Esophagus muscularis mucosa (tissue), 4 donors: Measurements from ENCODE around the gene MSI2. TPM values are rescaled to one million over a fixed set of nuclear protein-coding genes. Genes with fewer than 3 reads are reported as not detected.
A peak's percentile ranks its signal among the peaks of the same experiment; 100 is the strongest.

Source experiments
- DNase-seq: peaks from one replicate; pipeline ENCODE4 v3.0.0-alpha.2; 2017; ENCODE audit errors: extremely low spot score
- H3K27ac ChIP-seq, 4 donors: fragments of 200-600 bp; sonication (generic); replicated peaks in 1 of 4; 1 replicate in 3 of 4; 2 replicates in 1 of 4; pipeline ENCODE4 v1.5.1; 2016 to 2019; ENCODE audit warnings: mild to moderate bottlenecking in 1 of 4
- H3K27me3 ChIP-seq, 4 donors: fragments of 200-600 bp; sonication (generic); one replicate each; pipeline versions ENCODE4 v1.5.1 to v1.6.0; 2016 to 2019
- H3K36me3 ChIP-seq, 4 donors: fragments of 200-600 bp; sonication (generic); one replicate each; pipeline ENCODE4 v1.5.1; 2016 to 2019
- H3K4me1 ChIP-seq, 4 donors: fragments of 200-600 bp; sonication (generic); one replicate each; pipeline ENCODE4 v1.5.1; 2016 to 2019
- H3K4me3 ChIP-seq, 4 donors: fragments of 200-600 bp; sonication (generic); 1 replicate in 2 of 4; 2 replicates in 2 of 4; pipeline ENCODE4 v1.5.1; 2016 to 2019; ENCODE audit warnings: mild to moderate bottlenecking in 4 of 4, moderate library complexity in 1 of 4
- H3K9me3 ChIP-seq, 4 donors: fragments of 200-600 bp; sonication (generic); 1 replicate in 3 of 4; 2 replicates in 1 of 4; pipeline ENCODE4 v1.5.1; 2016 to 2019
- CTCF ChIP-seq, 3 experiments: fragments of 200-600 bp in 2 of 3; fragments of 450-650 bp in 1 of 3; sonication (generic) in 2 of 3; IDR thresholded peaks; one replicate each; pipeline ENCODE4 v1.5.1; 2017 to 2019; ENCODE audit warnings: antibody characterized with exemption in 3 of 3, mild to moderate bottlenecking in 2 of 3, moderate library complexity in 1 of 3
- EP300 ChIP-seq: sonication (generic); formaldehyde crosslinking; IDR thresholded peaks from one replicate; pipeline ENCODE4 v1.6.1; 2017; ENCODE audit warnings: antibody characterized with exemption
- POLR2A ChIP-seq: fragments of 450-650 bp; IDR thresholded peaks from one replicate; pipeline ENCODE4 v1.6.1; 2017; ENCODE audit warnings: antibody characterized with exemption, moderate library complexity, mild to moderate bottlenecking, low read depth
- POLR2AphosphoS5 ChIP-seq, 2 donors: sonication (generic); formaldehyde crosslinking; IDR thresholded peaks; one replicate each; pipeline ENCODE4 v1.6.1; 2017; ENCODE audit warnings: antibody characterized with exemption in 2 of 2
- WGBS: methylation state at CpG from one replicate; pipeline ENCODE4 v1.1.5; 2018; 5-methylcytosine and 5-hydroxymethylcytosine counted together
- intact Hi-C: fragments of 100-400 bp; cut with DNase I; formaldehyde crosslinking; loops from one replicate; pipeline ENCODE4 v1.15.1; 2023
- total RNA-seq, 4 donors: library from RNA; depleted of rRNA; stranded (reverse); fragments of >200 nt; gene quantifications; one replicate each; pipeline versions ENCODE4 v1.1.0 to v1.2.1, GENCODE V29; 2016

Gene MSI2
- total RNA-seq, 4 donors from 2014 or later, result 28.8 to 39.0 (median 29.6) TPM

- no peak for DNase-seq
- intact Hi-C loops, result no loop called here
- TF ChIP-seq POLR2AphosphoS5 (IDR thresholded peaks at IDR 0.05) (no peak), CTCF (IDR thresholded peaks at IDR 0.05) (no peak), EP300 (no peak), POLR2A (no peak)
- peaks cover 0 to under 1% (median 0%) of the 10 kb centered on the region in 4 donors for H3K9me3 ChIP-seq
- H3K27me3 ChIP-seq, result no peaks in the 10 kb centered on the region
- peaks cover 12 to 28% (median 26%) of the 10 kb centered on the region in 4 donors for H3K4me1 ChIP-seq
- peak overlapping the region; percentile 99 for H3K27ac ChIP-seq
- peak overlapping the region; percentile 94 to 97 (median 96) for H3K4me3 ChIP-seq
- no peaks in the 10 kb centered on the region for H3K36me3 ChIP-seq
- WGBS, result 32% methylated on average over 16 of the region's 16 CpGs
These were observed 1.0 kb upstream of the MSI2 start for GRCh38 chr17:57255182-57255775.

GRCh38 chr17:57256708-57257112 lies 387 bp downstream of the MSI2 start:
- H3K27ac ChIP-seq, result peak overlapping the region; percentile 99
- H3K27me3 ChIP-seq, result no peaks in the 10 kb centered on the region
- no peak for DNase-seq
- H3K4me3 ChIP-seq, result peak overlapping the region; percentile 94 to 97 (median 96)
- H3K4me1 ChIP-seq, result peaks cover 15 to 28% (median 28%) of the 10 kb centered on the region in 4 donors
- no peaks in the 10 kb centered on the region for H3K9me3 ChIP-seq
- TF ChIP-seq POLR2A (no peak), EP300 (no peak), CTCF (IDR thresholded peaks at IDR 0.05) (no peak), POLR2AphosphoS5 (IDR thresholded peaks at IDR 0.05) (no peak)
- H3K36me3 ChIP-seq, result peaks cover 0 to 2% (median 0%) of the 10 kb centered on the region in 4 donors
- intact Hi-C loops, result no loop called here
- WGBS, result 0% methylated on average over 11 of the region's 36 CpGs

GRCh38 chr17:57257195-57257894 lies 1.0 kb downstream of the MSI2 start:
- Histone ChIP-seq H3K36me3 (peaks cover 0 to 8% (median 4%) of the 10 kb centered on the region in 4 donors), H3K27me3 (no peaks in the 10 kb centered on the region), H3K4me1 (peaks cover 15 to 28% (median 28%) of the 10 kb centered on the region in 4 donors), H3K9me3 (no peaks in the 10 kb centered on the region), H3K4me3 (peak overlapping the region; percentile 94 to 97 (median 96)), H3K27ac (peak overlapping the region; percentile 99)
- no peak for TF ChIP-seq CTCF (IDR thresholded peaks at IDR 0.05)
- no peak for TF ChIP-seq EP300
- TF ChIP-seq POLR2A, result no peak
- no peak for TF ChIP-seq POLR2AphosphoS5 (IDR thresholded peaks at IDR 0.05)
- WGBS, result 1% methylated on average over 19 of the region's 19 CpGs
- intact Hi-C loops, result no loop called here
- no peak for DNase-seq

- 18% methylated on average over 20 of the region's 20 CpGs for WGBS
- peaks cover 15 to 28% (median 28%) of the 10 kb centered on the region in 4 donors for H3K4me1 ChIP-seq
- H3K4me3 ChIP-seq, result peak overlapping the region; percentile 94 to 97 (median 96)
- intact Hi-C loops, result no loop called here
- H3K36me3 ChIP-seq, result peaks cover 0 to 17% (median 12%) of the 10 kb centered on the region in 4 donors
- TF ChIP-seq EP300, result no peak
- no peak for TF ChIP-seq POLR2A
- no peak for TF ChIP-seq CTCF (IDR thresholded peaks at IDR 0.05)
- no peak for TF ChIP-seq POLR2AphosphoS5 (IDR thresholded peaks at IDR 0.05)
- no peak for DNase-seq
- H3K9me3 ChIP-seq, result no peaks in the 10 kb centered on the region
- peak overlapping the region; percentile 99 for H3K27ac ChIP-seq
- no peaks in the 10 kb centered on the region for H3K27me3 ChIP-seq
These were observed 1.9 kb downstream of the MSI2 start for GRCh38 chr17:57257895-57258851.
